Ishikawa (cell line): ENCODE measurements around the gene DHRS9.
A peak's percentile ranks its signal among the peaks of the same experiment; 100 is the strongest.

Experiments used
- CEBPB ChIP-seq: IDR thresholded peaks from 2 replicates; pipeline ENCODE4 v1.6.1; 2012
- CREB1 ChIP-seq: IDR thresholded peaks from 2 replicates; pipeline ENCODE4 v1.6.1; 2012; ENCODE audit warnings: low read depth
- EGR1 ChIP-seq: IDR thresholded peaks from 2 replicates; pipeline ENCODE4 v1.6.1; 2012
- EP300 ChIP-seq: IDR thresholded peaks from 2 replicates; pipeline ENCODE4 v1.6.1; 2012; ENCODE audit warnings: borderline replicate concordance
- FOXM1 ChIP-seq: IDR thresholded peaks from 2 replicates; pipeline ENCODE4 v1.6.1; 2012; ENCODE audit warnings: low read depth, borderline replicate concordance
- NFIC ChIP-seq: IDR thresholded peaks from 2 replicates; pipeline ENCODE4 v1.6.1; 2012
- RAD21 ChIP-seq: IDR thresholded peaks from 2 replicates; pipeline ENCODE4 v1.6.1; 2012; ENCODE audit warnings: low read depth
- REST ChIP-seq: IDR thresholded peaks from 2 replicates; pipeline ENCODE4 v1.6.1; 2012; ENCODE audit warnings: low read depth, mild to moderate bottlenecking
- TAF1 ChIP-seq: IDR thresholded peaks from 2 replicates; pipeline ENCODE4 v1.6.1; 2012; ENCODE audit warnings: low read depth, mild to moderate bottlenecking
- TCF12 ChIP-seq: IDR thresholded peaks from 2 replicates; pipeline ENCODE4 v1.6.1; 2012; ENCODE audit warnings: low read depth
- TEAD4 ChIP-seq: IDR thresholded peaks from 2 replicates; pipeline ENCODE4 v1.6.1; 2012
- USF1 ChIP-seq: IDR thresholded peaks from 2 replicates; pipeline ENCODE4 v1.6.1; 2012
- YY1 ChIP-seq: IDR thresholded peaks from 2 replicates; pipeline ENCODE4 v1.6.1; 2012; ENCODE audit warnings: low read depth
- ZBTB7A ChIP-seq: IDR thresholded peaks from 2 replicates; pipeline ENCODE4 v1.6.1; 2012; ENCODE audit warnings: low read depth
- TF ChIP-seq, protein P1 (sequence below): IDR thresholded peaks from 2 replicates; pipeline ENCODE4 v1.6.1; 2012

The DHRS9 gene

DNA sequence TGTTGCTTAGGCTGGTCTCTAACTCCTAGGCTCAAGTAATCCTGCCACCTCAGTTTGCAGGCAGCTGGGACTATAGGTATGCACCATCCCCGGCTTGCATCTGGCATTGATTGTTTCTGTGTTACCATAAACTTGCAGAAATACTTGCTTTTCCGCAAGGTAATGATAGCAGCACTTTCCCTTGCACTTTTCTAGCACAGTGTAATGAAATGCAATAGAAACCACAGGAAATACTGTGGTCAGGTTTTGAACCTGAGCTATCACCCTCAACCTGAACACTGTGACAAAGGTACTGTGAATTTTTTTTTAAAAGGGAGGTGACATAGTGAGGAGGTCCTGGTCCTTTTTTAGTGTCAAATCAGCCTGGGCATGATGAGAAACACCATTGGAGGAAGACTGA lies 38.3 kb downstream of the DHRS9 start:
- TF ChIP-seq EP300 (no peak), CEBPB (no peak), TCF12 (no peak), CREB1 (no peak), USF1 (no peak), REST (no peak), FOXM1 (no peak), TEAD4 (no peak), NFIC (no peak), EGR1 (no peak), YY1 (no peak), RAD21 (no peak), TAF1 (no peak)
- TF ChIP-seq, protein P1, sequence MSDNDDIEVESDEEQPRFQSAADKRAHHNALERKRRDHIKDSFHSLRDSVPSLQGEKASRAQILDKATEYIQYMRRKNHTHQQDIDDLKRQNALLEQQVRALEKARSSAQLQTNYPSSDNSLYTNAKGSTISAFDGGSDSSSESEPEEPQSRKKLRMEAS, result no peak

DNA sequence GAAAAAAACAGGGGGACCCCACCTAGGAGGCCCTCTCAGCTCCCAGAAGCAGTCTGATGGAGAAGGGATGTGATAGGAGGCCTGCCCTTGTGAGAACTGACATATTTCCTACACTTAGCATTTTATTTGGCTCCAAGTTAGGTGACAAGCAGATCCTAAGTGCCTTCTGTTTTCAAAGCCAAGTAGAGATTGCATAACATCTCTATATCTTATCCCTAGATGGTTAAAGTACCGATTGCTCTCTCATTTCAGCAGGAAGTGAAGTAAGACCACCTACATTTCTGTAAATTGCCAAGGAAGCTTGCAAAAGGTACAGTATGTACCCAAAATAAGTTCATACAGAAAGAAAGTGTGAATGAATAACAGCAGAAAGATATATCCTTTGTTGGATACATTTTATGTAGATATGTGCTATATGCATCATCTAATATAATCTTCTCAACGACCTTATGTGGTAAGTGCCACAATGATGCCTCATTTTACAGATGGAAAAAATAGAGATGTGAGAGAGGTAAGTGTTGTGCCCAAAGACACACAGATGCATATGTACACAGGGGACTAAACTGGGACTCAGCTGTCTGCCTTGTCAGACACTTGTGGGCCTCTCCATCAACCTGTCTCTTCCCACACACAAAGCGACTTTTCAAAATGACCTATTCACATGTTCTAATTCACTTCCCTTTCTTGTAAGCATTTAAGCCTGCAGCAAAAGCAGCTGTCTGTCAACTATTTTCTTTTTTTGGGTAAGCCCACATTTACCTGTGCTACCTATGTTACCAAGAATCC lies 38.9 kb downstream of the DHRS9 start:
- TF ChIP-seq USF1 (no peak), TCF12 (no peak), EP300 (no peak), RAD21 (no peak), NFIC (no peak), EGR1 (no peak), REST (no peak), ZBTB7A (no peak), CEBPB (no peak), YY1 (no peak), TEAD4 (no peak), FOXM1 (no peak), TAF1 (no peak), CREB1 (no peak)
- TF ChIP-seq, protein P1, result no peak

GRCh38 chr2:169109502-169110409 lies 40.4 kb downstream of the DHRS9 start:
- TF ChIP-seq TAF1 (no peak), EGR1 (no peak), RAD21 (peak; percentile 94), EP300 (no peak), USF1 (no peak), REST (no peak)
